H9 (cell line): ENCODE measurements around the gene SYTL1. TPM values are rescaled to one million over a fixed set of nuclear protein-coding genes. Genes with fewer than 3 reads are reported as not detected.

Source experiments
- DNase-seq: peaks from one replicate; pipeline ENCODE4 v3.0.0-alpha.2; 2017
- H2AFZ ChIP-seq: one replicate; pipeline ENCODE4 v1.6.1; 2013; ENCODE audit warnings: mild to moderate bottlenecking, low read length, control low read depth, moderate library complexity
- H2AK5ac ChIP-seq: 2 replicates; pipeline ENCODE4 v1.6.1; 2013; ENCODE audit warnings: low read length, control low read depth, mixed read lengths; ENCODE audit not compliant: insufficient read length
- H2BK120ac ChIP-seq: one replicate; pipeline ENCODE4 v1.6.1; 2013; ENCODE audit warnings: low read depth, mild to moderate bottlenecking, low read length, control low read depth, inconsistent platforms; ENCODE audit not compliant: poor library complexity, severe bottlenecking
- H2BK12ac ChIP-seq: 2 replicates; pipeline ENCODE4 v1.6.1; 2013; ENCODE audit warnings: low read length, control low read depth, mixed read lengths, low read depth; ENCODE audit not compliant: insufficient read length
- H2BK15ac ChIP-seq: 2 replicates; pipeline ENCODE4 v1.6.1; 2013; ENCODE audit warnings: low read depth, low read length, control low read depth
- H2BK20ac ChIP-seq: one replicate; pipeline ENCODE4 v1.6.1; 2013; ENCODE audit warnings: low read depth, mild to moderate bottlenecking, low read length, control low read depth, inconsistent platforms; ENCODE audit not compliant: poor library complexity, severe bottlenecking
- H2BK5ac ChIP-seq: 2 replicates; pipeline ENCODE4 v1.6.1; 2013; ENCODE audit warnings: low read length, control low read depth, mixed read lengths; ENCODE audit not compliant: insufficient read length
- H3K14ac ChIP-seq: 2 replicates; pipeline ENCODE4 v1.6.1; 2013; ENCODE audit warnings: low read length, control low read depth; ENCODE audit not compliant: insufficient read depth
- H3K18ac ChIP-seq: 2 replicates; pipeline ENCODE4 v1.6.1; 2013; ENCODE audit warnings: low read depth, mild to moderate bottlenecking, mixed read lengths, low read length, control low read depth; ENCODE audit not compliant: insufficient read length
- H3K23ac ChIP-seq: 2 replicates; pipeline ENCODE4 v1.6.1; 2013; ENCODE audit warnings: low read length, control low read depth, mixed read lengths, low read depth; ENCODE audit not compliant: insufficient read length
- H3K23me2 ChIP-seq: 2 replicates; pipeline ENCODE4 v1.6.1; 2013; ENCODE audit warnings: low read depth, mild to moderate bottlenecking, mixed read lengths, low read length, control low read depth; ENCODE audit not compliant: insufficient read length, poor library complexity, severe bottlenecking
- H3K27ac ChIP-seq: 2 replicates; pipeline ENCODE4 v1.5.1; 2013; ENCODE audit warnings: low read length, control low read depth, mixed read lengths, low read depth; ENCODE audit not compliant: insufficient read length
- H3K27me3 ChIP-seq: 2 replicates; pipeline ENCODE4 v1.6.1; 2013; ENCODE audit warnings: low read length, control low read depth, inconsistent platforms; ENCODE audit not compliant: insufficient read depth
- H3K4ac ChIP-seq: 2 replicates; pipeline ENCODE4 v1.6.1; 2013; ENCODE audit warnings: low read depth, mild to moderate bottlenecking, control low read depth, inconsistent platforms, low read length, moderate library complexity
- H3K4me1 ChIP-seq: 2 replicates; pipeline ENCODE4 v1.6.1; 2013; ENCODE audit warnings: low read length, control low read depth, inconsistent platforms; ENCODE audit not compliant: insufficient read depth
- H3K4me2 ChIP-seq: 2 replicates; pipeline ENCODE4 v1.6.1; 2013; ENCODE audit warnings: low read length, control low read depth, mixed read lengths; ENCODE audit not compliant: insufficient read length, insufficient read depth
- H3K56ac ChIP-seq: 2 replicates; pipeline ENCODE4 v1.6.1; 2013; ENCODE audit warnings: low read depth, mild to moderate bottlenecking, mixed read lengths, low read length, control low read depth; ENCODE audit not compliant: insufficient read length
- H3K79me1 ChIP-seq: 2 replicates; pipeline ENCODE4 v1.6.1; 2013; ENCODE audit warnings: low read depth, mild to moderate bottlenecking, moderate library complexity, low read length, control low read depth, inconsistent platforms; ENCODE audit not compliant: insufficient read depth, poor library complexity, severe bottlenecking
- H3K79me2 ChIP-seq: 2 replicates; pipeline ENCODE4 v1.6.1; 2013; ENCODE audit warnings: low read length, control low read depth, inconsistent platforms; ENCODE audit not compliant: insufficient read depth
- H3K9ac ChIP-seq: 2 replicates; pipeline ENCODE4 v1.6.1; 2013; ENCODE audit warnings: low read length, control low read depth, mixed read lengths; ENCODE audit not compliant: insufficient read length; ENCODE audit errors: extremely low read depth
- H3K9me3 ChIP-seq: one replicate; pipeline ENCODE4 v1.6.1; 2013; ENCODE audit warnings: low read depth, low read length, inconsistent platforms; ENCODE audit not compliant: control insufficient read depth
- H3T11ph ChIP-seq: one replicate; pipeline ENCODE4 v1.6.1; 2013; ENCODE audit warnings: mild to moderate bottlenecking, low read length, control low read depth, inconsistent platforms
- H4K20me1 ChIP-seq: one replicate; pipeline ENCODE4 v1.6.1; 2013; ENCODE audit not compliant: control insufficient read depth, insufficient read length, insufficient read depth
- H4K5ac ChIP-seq: 2 replicates; pipeline ENCODE4 v1.6.1; 2013; ENCODE audit warnings: low read depth, mild to moderate bottlenecking, mixed read lengths, low read length, control low read depth; ENCODE audit not compliant: insufficient read length
- H4K8ac ChIP-seq: replicated peaks from 2 replicates; pipeline ENCODE4 v1.6.1; 2013; ENCODE audit warnings: low read length, control low read depth, mixed read lengths, low read depth; ENCODE audit not compliant: insufficient read length
- H4K91ac ChIP-seq: 2 replicates; pipeline ENCODE4 v1.6.1; 2013; ENCODE audit warnings: low read depth, mild to moderate bottlenecking, moderate library complexity, mixed read lengths, low read length, control low read depth; ENCODE audit not compliant: insufficient read length
- H3K27ac Mint-ChIP-seq, 3 experiments: 2 replicates in 2 of 3; 3 replicates in 1 of 3; pipeline ENCODE4 v1.8.0; 2020 to 2021; ENCODE audit warnings: mixed read lengths in 3 of 3, mild to moderate bottlenecking in 1 of 3, moderate library complexity in 1 of 3
- H3K27me3 Mint-ChIP-seq: 2 replicates; pipeline ENCODE4 v1.8.0; 2021; ENCODE audit warnings: low read depth, mild to moderate bottlenecking, moderate library complexity, mixed read lengths
- H3K36me3 Mint-ChIP-seq, 3 experiments: 2 replicates in 2 of 3; 3 replicates in 1 of 3; pipeline ENCODE4 v1.8.0; 2020 to 2021; ENCODE audit warnings: low read depth in 3 of 3, mixed read lengths in 3 of 3; ENCODE audit not compliant: insufficient read depth in 1 of 3
- H3K4me1 Mint-ChIP-seq, 2 experiments: 2 replicates each; pipeline ENCODE4 v1.8.0; 2020; ENCODE audit warnings: mixed read lengths in 2 of 2
- H3K4me3 Mint-ChIP-seq, 2 experiments: 2 replicates in 1 of 2; 3 replicates in 1 of 2; pipeline ENCODE4 v1.8.0; 2020 to 2021; ENCODE audit warnings: mild to moderate bottlenecking in 2 of 2, mixed read lengths in 2 of 2, moderate library complexity in 1 of 2
- H3K9me3 Mint-ChIP-seq, 2 experiments: 2 replicates in 1 of 2; 3 replicates in 1 of 2; pipeline ENCODE4 v1.8.0; 2020; ENCODE audit warnings: mild to moderate bottlenecking in 2 of 2, mixed read lengths in 2 of 2, moderate library complexity in 1 of 2
- WGBS: extraction: QIAGEN DNeasy Blood & Tissue Kit; methylation state at CpG from one replicate; pipeline ENCODE4 v1.1.7; 2013; ENCODE audit warnings: missing lambda C conversion rate, low lambda C conversion rate, mixed read lengths; ENCODE audit not compliant: insufficient read length; ENCODE audit errors: extremely low coverage; 5-methylcytosine and 5-hydroxymethylcytosine counted together
- total RNA-seq: library from RNA; stranded (reverse); gene quantifications from 2 replicates; pipeline ENCODE4 v1.2.1, GENCODE V29; 2021
- TF ChIP-seq, protein P1 (sequence below): fragments of 200-600 bp; sonication (generic); conservative IDR thresholded peaks from 3 replicates; pipeline ENCODE4 v1.8.0; 2021; ENCODE audit warnings: antibody characterized with exemption, mild to moderate bottlenecking

Gene SYTL1
- total RNA-seq, 1 experiment from 2014 or later = 12.0 TPM

- Histone ChIP-seq H4K91ac (no peak overlapping the region), H4K20me1 (no peaks in the 10 kb centered on the region), H3K4me2 (no peak overlapping the region), H4K8ac (no peak overlapping the region), H3K27me3 (no peaks in the 10 kb centered on the region), H3K14ac (no peak overlapping the region), H2BK20ac (no peak overlapping the region), H3K4ac (no peak overlapping the region), H3K9ac (no peak overlapping the region), H2BK5ac (no peak overlapping the region), H3K79me2 (no peaks in the 10 kb centered on the region), H2AK5ac (no peak overlapping the region), H2BK15ac (no peak overlapping the region), H4K5ac (no peak overlapping the region), H3K23me2 (peaks cover 4% of the 10 kb centered on the region), H3T11ph (no peak overlapping the region), H3K56ac (no peak overlapping the region), H2BK120ac (no peak overlapping the region), H2BK12ac (no peak overlapping the region), H2AFZ (no peak overlapping the region), H3K18ac (no peak overlapping the region), H3K27ac (no peak overlapping the region), H3K4me1 (peaks cover 2% of the 10 kb centered on the region), H3K9me3 (no peaks in the 10 kb centered on the region), H3K23ac (no peak overlapping the region), H3K79me1 (no peaks in the 10 kb centered on the region)
- Mint-ChIP-seq H3K27me3 (no peaks in the 10 kb centered on the region; the same call in none of the 2 replicates), H3K9me3 (no peaks in the 10 kb centered on the region; a peak in 2 of 5 replicates), H3K4me1 (peaks cover 44 to 54% of the 10 kb centered on the region in 2 experiments), H3K27ac (no peak overlapping the region), H3K4me3 (peak overlapping the region in 1 of 2 experiments; percentile 21; a peak in 1 of 5 replicates), H3K36me3 (peaks cover 0 to 4% (median 3%) of the 10 kb centered on the region in 3 experiments; a peak in 2 of 7 replicates)
- TF ChIP-seq, protein P1, sequence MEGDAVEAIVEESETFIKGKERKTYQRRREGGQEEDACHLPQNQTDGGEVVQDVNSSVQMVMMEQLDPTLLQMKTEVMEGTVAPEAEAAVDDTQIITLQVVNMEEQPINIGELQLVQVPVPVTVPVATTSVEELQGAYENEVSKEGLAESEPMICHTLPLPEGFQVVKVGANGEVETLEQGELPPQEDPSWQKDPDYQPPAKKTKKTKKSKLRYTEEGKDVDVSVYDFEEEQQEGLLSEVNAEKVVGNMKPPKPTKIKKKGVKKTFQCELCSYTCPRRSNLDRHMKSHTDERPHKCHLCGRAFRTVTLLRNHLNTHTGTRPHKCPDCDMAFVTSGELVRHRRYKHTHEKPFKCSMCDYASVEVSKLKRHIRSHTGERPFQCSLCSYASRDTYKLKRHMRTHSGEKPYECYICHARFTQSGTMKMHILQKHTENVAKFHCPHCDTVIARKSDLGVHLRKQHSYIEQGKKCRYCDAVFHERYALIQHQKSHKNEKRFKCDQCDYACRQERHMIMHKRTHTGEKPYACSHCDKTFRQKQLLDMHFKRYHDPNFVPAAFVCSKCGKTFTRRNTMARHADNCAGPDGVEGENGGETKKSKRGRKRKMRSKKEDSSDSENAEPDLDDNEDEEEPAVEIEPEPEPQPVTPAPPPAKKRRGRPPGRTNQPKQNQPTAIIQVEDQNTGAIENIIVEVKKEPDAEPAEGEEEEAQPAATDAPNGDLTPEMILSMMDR = peak; percentile 97
- no CpG with 5 or more reads among the region's 10 CpGs for WGBS
- DNase-seq = peak; percentile 89
These were observed 53.8 kb downstream of the SYTL1 start for GRCh38 chr1:27395441-27396195.
